Pancreas (tissue), 10 donors: Measurements from ENCODE around the gene NR3C2. TPM values are rescaled to one million over a fixed set of nuclear protein-coding genes. Genes with fewer than 3 reads are reported as not detected.
"Not testable (repeated sequence)": the region's sequence is repeated elsewhere in the genome, so short reads cannot be mapped to it uniquely, and the experiment has no call there.

Experiments used
- ATAC-seq, 4 donors: fragments of 200-7000 bp; cut with Tn5 transposase; one replicate each; pipeline versions ENCODE4 v1.8.0 to v1.9.1; 2020; ENCODE audit warnings: mild to moderate bottlenecking in 4 of 4, moderate library complexity in 4 of 4
- DNase-seq, 6 donors: peaks; one replicate each; pipeline ENCODE4 v3.0.0-alpha.2; 2020
- FAIRE-seq: peaks from 2 replicates; lab custom pipeline; 2012; peaks lifted over from hg19 to GRCh38; lab: Jason Lieb, UNC
- H3K27ac ChIP-seq, 4 donors: fragments of 200-600 bp; sonication (generic); 1 replicate in 3 of 4; 2 replicates in 1 of 4; pipeline versions ENCODE4 v1.5.0 to v1.8.0; 2020
- H3K27me3 ChIP-seq, 4 donors: fragments of 200-600 bp; one replicate each; pipeline ENCODE4 v1.8.0; 2021
- H3K36me3 ChIP-seq, 3 donors: fragments of 200-600 bp; sonication (generic) in 1 of 3; one replicate each; pipeline versions ENCODE4 v1.5.0 to v1.8.0; 2020 to 2021
- H3K4me1 ChIP-seq, 3 donors: fragments of 200-600 bp; one replicate each; pipeline ENCODE4 v1.8.0; 2021
- H3K4me3 ChIP-seq, 4 donors: fragments of 200-600 bp; sonication (generic) in 2 of 4; one replicate each; pipeline versions ENCODE4 v1.5.0 to v1.8.0; 2020 to 2021
- H3K9me3 ChIP-seq, 4 donors: fragments of 200-600 bp; one replicate each; pipeline ENCODE4 v1.8.0; 2021
- CTCF ChIP-seq, 4 donors: fragments of 200-600 bp; sonication (generic) in 3 of 4; IDR thresholded peaks; one replicate each; pipeline versions ENCODE4 v1.5.0 to v1.8.0; 2021; ENCODE audit warnings: antibody characterized with exemption in 4 of 4
- WGBS, 2 donors: extraction: QIAGEN DNeasy Blood & Tissue Kit; methylation state at CpG; one replicate each; pipeline ENCODE4 v1.1.7; 2013; 5-methylcytosine and 5-hydroxymethylcytosine counted together
- intact Hi-C, 3 donors: fragments of 100-400 bp; cut with DNase I; formaldehyde crosslinking; loops; one replicate each; pipeline versions ENCODE4 v1.11.1 to v1.14.2; 2022
- polyA plus RNA-seq, 2 donors: library from polyadenylated mRNA; stranded (reverse); fragments of 200-250 nt; gene quantifications; one replicate each; pipeline ENCODE4 v1.2.3, GENCODE V29; 2013
- total RNA-seq, 6 donors: library from RNA; stranded (reverse); fragmentation: NEBNext Ultra II Directional in 4 of 6; extraction: Animal tissue kit (Norgen Biotek cat#: 25700) in 4 of 6; gene quantifications; one replicate each; pipeline versions ENCODE4 v1.2.1 to v1.2.4, GENCODE V29; 2021 to 2023
- donor health status: healthy with polysubstance abuse.
- donor health status: DM: no; HTN: no; CAD: no; lungs with moderate emphysema.
- donor health status: DM: no; HTN: no; CAD: no.
- donor health status: control.
- donor health status: control.
- donor health status: Bipolar disorder and iron deficiency.
- donor health status: DM: yes; HTN: yes; CAD: no.
- donor health status: DM: no; HTN: no; CAD: no.
- donor health status: DM: no; HTN: no; CAD: no.
- donor health status: DM: yes; HTN: yes; CAD: no.

Gene NR3C2
- total and polyA plus RNA-seq, 8 donors, result 2.5 to 15.7 (median 12.5) TPM

GRCh38 chr4:148090503-148091476 lies 351.4 kb downstream of the NR3C2 start:
- intact Hi-C loops, result no loop called here
- FAIRE-seq, result no peak

GRCh38 chr4:148090029-148090428 lies 352.2 kb downstream of the NR3C2 start:
- DNase-seq, result no peak

More at GRCh38 chr4:148090503-148091476, 351.4 kb downstream of the NR3C2 start:
- Histone ChIP-seq H3K9me3 (no peaks in the 10 kb centered on the region), H3K4me1 (no peaks in the 10 kb centered on the region), H3K4me3 (no peak overlapping the region), H3K27me3 (no peaks in the 10 kb centered on the region), H3K27ac (no peak overlapping the region), H3K36me3 (no peaks in the 10 kb centered on the region)
- TF ChIP-seq CTCF (IDR thresholded peaks at IDR 0.05), result no peak
- 94 to 98% methylated on average over 17 of the region's 17 CpGs for WGBS, 2 donors
- peak; percentile 16 to 53 (median 34) for ATAC-seq
- DNase-seq, result no peak

GRCh38 chr4:148089624-148090023 lies 352.6 kb downstream of the NR3C2 start:
- H3K36me3 ChIP-seq, result no peaks in the 10 kb centered on the region
- no peaks in the 10 kb centered on the region for H3K9me3 ChIP-seq
- ATAC-seq, result no peak
- no peaks in the 10 kb centered on the region for H3K27me3 ChIP-seq
- no peak overlapping the region for H3K27ac ChIP-seq
- no peaks in the 10 kb centered on the region for H3K4me1 ChIP-seq
- 91 to 93% methylated on average over 6 of the region's 6 CpGs for WGBS, 2 donors
- DNase-seq, result no peak
- intact Hi-C loops, result no loop called here
- FAIRE-seq, result no peak
- no peak overlapping the region for H3K4me3 ChIP-seq
- TF ChIP-seq CTCF (IDR thresholded peaks at IDR 0.05), result no peak

More at GRCh38 chr4:148090029-148090428, 352.2 kb downstream of the NR3C2 start:
- intact Hi-C loops, result no loop called here
- Histone ChIP-seq H3K36me3 (no peaks in the 10 kb centered on the region), H3K4me1 (no peaks in the 10 kb centered on the region), H3K27me3 (no peaks in the 10 kb centered on the region), H3K4me3 (no peak overlapping the region), H3K27ac (no peak overlapping the region), H3K9me3 (no peaks in the 10 kb centered on the region)
- FAIRE-seq, result no peak
- no peak for ATAC-seq
- 93% methylated on average over 6 of the region's 6 CpGs for WGBS, 2 donors
- no peak for TF ChIP-seq CTCF (IDR thresholded peaks at IDR 0.05)

GRCh38 chr4:148083073-148083472 lies 359.1 kb downstream of the NR3C2 start:
- ATAC-seq, H3K9me3 ChIP-seq, H3K27me3 ChIP-seq, H3K27ac ChIP-seq, FAIRE-seq, DNase-seq, intact Hi-C loops, H3K4me3 ChIP-seq, H3K4me1 ChIP-seq: not testable (repeated sequence)
- WGBS, 2 donors, result 95 to 96% methylated on average over 4 of the region's 4 CpGs
- peaks cover 0 to 23% (median 0%) of the 10 kb centered on the region in 3 donors for H3K36me3 ChIP-seq

GRCh38 chr4:148081745-148082144 lies 360.5 kb downstream of the NR3C2 start:
- Histone ChIP-seq H3K9me3 (no peaks in the 10 kb centered on the region), H3K4me3 (no peak overlapping the region), H3K27me3 (no peaks in the 10 kb centered on the region), H3K4me1 (no peaks in the 10 kb centered on the region), H3K27ac (no peak overlapping the region), H3K36me3 (peaks cover 0 to 23% (median 0%) of the 10 kb centered on the region in 3 donors)
- no peak for TF ChIP-seq CTCF (IDR thresholded peaks at IDR 0.05)
- 96 to 97% methylated on average over 3 of the region's 3 CpGs for whole genome bisulfite sequencing, 2 donors
- DNase-seq (no peak), ATAC-seq (no peak), FAIRE-seq (no peak)
- intact Hi-C loops, result no loop called here
